Measurements from ENCODE around the gene ARPC1B.
"Not testable (repeated sequence)": the region's sequence is repeated elsewhere in the genome, so short reads cannot be mapped to it uniquely, and the experiment has no call there.

The ARPC1B gene

DNA sequence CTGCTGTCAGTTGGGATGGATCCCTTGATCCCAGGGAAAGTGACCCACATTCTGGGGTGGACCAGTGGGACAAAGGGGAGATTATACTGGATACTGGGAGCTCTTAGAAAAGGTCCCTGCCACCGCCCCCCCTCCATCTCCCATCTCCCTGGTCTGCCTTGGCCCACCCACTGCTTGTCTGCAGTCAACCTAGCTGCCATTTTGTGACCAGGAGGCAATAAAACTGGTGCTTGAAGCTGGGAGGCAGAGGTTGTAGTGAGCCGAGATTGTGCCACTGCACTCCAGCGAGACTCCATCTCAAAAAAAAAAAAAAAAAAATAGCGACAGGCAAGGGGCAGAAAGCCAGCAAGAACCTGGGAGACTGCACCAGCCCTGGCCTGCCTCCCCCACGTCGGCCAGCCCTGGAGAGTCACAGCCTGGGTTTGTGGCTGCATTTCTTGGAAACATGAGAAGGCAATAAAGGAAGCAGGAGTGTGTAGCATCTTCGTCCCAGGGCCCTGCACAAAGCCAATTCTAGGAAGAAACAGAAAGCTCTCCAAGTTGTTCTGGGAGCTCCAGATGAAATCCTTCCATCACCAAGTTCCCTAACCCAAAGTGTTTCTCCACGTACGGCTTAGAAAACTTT, 4.7 kb upstream of the ARPC1B start:
- no peak for DNase-seq

DNA sequence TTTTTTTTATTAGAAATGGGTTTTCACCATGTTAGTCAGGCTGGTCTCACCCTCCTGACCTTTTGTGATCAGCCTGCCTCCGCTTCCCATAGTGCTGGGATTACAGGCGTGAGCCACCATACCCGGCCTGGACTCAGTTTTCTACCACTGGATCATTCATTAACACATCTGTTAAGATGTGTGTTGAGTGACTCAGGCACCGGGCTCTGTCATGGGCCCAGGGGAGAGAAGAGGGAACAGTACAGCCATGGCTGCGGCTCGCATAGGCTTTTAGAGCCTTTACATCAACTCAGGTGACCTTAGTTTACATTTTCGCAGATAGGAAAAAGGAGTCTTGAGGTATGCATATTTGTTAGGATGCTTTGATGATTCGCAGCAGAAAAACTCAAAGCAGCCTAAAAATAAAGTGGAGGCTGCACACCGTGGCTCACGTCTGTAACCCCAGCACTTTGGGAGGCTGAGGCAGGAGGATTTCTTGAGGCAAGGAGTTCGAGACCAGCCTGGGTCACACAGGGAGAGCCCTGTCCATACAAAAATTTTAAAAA, 3.1 kb upstream of the ARPC1B start:
- DNase-seq, result no peak

DNA sequence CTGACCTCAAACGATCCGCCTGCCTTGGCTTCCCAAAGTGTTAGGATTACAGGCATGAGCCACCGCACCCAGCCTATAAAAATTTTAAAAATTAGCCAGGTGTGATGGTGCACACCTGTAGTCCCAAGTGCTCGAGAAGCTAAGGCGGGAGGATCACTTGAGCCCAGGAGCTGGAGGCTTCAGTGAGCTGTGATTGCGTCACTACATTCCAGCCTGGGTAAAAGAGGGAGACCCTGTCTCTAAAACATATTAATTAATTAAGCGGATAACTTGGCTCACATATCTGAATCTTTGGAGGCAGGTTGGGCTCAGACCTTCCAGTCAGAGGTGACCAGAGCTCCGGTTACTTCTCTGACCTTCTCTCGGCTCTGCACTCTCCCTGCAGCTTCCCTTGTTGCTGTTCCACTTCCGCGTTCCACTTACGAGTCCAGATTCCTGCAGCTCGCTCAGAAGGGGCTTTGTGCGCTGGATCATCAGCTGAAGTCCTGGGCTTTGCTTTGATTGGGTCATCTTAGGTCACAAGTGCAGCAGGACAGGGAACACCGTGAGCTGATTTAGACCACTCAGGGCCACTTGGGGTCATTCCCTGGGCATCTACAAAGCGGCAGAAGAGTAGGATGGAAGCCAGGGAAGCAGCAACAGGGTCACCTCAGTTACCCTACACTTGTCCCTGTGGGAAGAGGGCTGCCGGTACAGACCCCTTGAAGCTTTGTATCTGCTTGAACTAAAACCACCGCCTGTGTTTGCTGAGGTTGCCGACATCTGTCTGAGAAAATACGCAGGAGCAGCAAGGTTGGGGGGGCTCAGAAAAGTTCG, 2.0 kb upstream of the ARPC1B start:
- no peak for DNase-seq

DNA sequence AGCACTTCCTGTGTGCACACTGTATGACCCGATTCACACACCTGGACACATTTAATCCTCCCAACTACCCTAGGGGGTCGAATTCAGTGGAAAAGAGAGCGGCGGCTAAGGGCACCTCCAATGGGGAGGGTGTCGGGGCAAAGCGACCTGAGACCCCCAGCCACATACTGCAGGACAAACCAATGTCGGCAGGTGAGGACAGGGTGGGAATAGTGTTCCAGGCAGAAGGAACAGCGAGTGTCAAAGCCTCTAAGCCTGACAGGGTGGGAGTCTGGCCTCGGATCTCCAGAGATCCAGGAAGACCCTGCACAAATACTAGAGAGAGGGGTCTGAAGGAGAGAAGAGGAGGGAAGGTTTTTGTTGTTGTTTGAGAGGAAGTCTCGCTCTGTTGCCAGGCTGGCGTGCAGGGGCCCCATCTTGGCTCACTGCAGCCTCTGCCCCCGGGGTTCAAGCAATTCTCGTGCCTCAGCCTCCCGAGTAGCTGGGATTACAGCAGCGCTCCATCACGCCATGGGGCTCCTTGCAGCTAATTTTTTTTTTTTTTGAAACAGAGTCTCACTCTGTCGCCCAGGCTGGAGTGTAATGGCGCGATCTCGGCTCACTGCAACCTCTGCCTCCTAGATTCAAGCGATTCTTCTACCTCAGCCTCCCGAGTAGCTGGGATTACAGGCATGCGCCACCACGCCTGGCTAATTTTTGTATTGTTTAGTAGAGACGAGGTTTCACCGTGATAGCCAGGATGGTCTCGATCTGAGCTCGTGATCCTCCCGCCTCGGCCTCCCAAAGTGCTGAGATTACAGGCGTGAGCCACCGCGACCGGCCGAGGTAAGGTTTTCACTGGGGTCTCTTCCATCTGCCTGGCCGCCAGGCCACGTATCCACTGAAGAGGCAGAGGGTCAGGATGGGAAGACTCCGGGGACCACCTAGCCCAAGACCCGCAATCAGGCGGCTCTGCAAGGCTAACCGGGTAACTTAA, 1.2 kb upstream of the ARPC1B start:
- DNase-seq, result no peak

DNA sequence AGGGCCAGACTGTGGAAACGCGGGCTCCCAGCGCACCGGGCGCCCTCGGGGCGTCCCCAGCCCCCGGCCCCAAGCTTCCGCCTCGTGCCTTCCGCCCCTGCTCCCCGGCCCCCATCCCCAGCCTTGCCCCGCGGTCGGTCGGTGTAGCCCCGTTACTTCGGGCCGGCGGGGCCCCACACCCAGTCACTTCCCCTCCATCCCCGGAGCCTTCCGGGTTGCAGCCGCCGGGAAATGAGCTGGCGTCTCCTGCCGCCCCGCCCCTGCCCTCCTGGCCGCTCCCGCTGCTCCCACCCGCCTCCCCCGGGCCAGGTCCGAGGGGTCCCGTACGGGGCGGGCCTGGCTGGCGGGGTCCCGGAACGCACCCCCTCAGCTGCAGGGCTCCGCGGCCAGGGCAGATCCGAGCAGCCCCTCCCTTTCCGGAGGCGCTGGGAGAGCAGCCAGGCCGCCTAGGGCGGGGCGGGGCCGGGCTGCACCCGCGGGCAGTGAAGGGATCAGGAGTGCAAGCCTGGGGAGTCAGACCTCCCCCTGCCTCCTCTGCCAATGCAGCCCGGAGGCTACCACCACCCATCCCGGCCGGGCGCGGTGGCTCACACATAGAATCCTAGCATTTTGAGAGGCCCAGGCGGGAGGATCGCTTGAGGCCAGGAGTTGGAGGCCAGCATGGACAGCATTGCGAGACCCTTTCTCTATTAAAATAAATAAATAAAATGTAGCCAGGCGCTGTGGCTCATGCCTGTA, 709 bp downstream of the ARPC1B start:
- DNase-seq, result peak; percentile 15

DNA sequence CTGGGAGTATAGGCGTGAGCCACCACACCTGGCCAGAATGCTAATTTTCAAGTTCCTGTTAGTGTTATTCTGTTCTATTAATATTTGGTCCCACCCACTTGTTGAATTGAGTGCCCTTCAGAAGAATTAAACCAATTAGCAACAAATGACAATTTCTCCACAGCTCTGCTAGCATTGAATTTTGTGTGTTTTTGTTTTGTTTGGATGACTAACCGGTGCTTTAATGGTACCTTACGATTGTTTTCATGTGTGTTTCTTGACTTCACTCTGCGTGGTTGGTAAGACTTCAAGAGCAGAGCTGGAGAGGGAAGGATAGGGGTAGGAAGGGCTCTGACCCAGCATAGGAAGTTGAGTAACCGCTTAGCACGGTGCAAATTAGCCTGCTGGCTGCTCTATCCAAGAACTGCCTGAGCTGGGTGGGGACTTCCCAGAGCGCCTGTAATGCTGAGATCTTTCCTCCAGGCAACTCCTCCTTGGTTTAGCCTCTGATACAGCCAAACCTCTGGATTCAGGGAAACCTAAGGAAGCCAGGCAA, 4.6 kb downstream of the ARPC1B start:
- no peak for DNase-seq

DNA sequence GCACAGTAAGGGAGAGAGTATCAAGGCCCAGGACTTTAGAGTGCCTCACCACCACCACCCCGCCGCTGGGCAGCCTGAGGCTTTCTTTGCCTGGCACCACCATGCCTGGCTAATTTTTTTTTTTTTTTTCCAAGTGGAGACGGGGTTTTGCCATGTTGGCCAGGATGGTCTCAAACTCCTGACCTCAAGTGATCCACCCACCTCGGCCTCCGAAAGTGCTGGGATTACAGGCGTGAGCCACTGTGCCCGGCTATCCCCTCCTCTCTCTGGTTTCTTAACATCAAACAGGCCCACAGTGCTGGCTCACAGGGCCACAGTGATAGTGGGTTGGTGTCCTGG, 5.1 kb downstream of the ARPC1B start:
- DNase-seq, result not testable (repeated sequence)

DNA sequence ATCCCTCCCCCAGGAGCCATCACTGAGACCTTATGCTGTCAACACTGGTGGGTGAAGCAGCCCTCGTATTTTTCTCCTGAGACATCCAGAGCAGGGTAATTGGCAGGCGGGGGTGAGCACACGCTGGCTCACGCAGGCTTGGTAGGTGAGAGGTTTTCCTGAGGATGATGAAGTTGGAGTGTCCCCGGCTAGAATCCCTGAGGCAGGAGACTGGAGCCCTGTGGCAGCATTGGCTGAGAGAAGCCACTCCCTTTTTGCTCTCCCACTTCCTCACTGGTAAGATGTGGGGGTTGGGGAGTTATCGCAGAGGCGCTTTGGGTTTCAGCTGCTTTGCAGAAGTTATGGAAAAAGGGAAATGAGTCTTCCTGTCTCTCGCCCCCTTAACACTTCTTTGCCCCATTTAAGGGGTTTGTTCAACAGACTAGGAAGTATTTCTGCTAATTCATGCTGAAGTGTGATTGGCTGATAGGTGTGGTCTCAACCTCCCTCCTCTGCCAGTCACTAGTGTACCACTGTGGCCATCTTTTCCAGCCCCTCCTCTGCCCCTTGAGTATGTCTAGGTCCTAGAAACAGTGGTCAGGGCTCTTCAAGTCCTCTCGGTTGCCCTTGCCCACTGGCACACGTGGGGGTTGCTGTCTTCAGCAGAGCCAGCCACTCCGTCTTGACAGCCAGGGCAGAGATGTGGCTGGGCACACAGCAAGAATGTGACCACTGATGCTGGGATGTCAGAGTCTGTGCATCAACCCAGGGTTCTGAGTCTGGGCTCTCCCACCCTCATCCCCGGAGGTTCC, 5.7 kb downstream of the ARPC1B start:
- DNase-seq, result no peak

DNA sequence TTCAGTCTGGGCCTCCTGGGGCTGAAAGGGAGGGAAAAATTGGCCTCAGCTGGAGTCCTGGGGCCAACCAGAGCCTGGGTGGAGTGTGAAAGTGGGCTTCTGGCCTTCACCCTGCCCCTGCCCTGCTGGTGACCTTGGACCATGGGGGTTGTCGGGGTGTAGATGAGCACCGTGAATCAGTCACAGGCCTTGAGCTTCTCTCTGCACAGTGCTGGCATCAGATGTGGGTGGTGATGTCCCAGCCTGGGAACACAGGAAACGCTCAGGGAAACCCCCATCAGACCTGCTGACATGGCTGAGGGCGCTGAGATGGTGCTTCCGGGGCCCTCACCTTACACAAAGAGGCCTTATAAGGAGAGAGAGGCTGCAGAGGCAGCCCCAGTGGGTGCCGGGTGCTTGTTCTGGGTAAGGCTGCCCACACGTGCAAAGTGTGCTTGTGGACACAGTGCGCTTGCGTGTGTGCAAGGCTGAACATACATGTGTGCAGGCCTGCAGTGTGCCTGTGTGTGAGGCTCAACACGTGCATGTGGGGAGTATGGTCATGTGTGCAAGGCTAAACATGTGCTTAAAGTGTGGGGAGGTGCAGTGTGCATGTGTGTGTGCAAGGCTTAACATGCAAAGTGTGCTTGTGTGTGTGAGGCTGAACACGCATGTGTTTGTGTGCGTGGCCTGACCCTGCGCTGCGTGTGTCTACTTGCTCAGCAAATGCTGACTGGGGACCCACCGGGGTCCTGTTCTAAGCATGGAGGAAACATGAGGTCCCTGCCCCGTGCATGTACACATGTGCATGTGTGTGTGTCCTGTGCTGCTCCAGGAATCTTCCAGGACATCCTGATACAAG, 6.5 kb downstream of the ARPC1B start:
- no peak for DNase-seq

DNA sequence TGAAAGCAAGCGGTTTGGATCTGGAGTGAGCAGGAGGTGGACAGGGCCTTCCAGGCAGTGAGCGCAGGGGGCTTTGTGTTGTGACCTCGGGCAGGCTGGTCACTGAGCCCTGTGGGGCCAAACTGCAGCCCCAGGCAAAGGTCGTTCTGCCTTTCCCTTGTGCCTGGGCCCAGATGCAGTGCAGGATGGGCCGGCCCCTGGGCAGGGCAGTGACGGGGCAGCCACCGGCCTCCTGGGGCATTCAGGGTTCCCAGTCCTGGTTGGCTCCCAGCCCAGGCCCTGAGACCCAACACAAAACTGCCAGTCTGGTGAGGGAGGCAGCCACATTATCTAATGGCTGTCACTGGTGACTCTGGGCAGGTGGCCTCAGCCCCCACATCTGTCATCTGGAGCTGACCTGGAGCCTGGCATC, 7.1 kb downstream of the ARPC1B start:
- DNase-seq, result no peak

DNA sequence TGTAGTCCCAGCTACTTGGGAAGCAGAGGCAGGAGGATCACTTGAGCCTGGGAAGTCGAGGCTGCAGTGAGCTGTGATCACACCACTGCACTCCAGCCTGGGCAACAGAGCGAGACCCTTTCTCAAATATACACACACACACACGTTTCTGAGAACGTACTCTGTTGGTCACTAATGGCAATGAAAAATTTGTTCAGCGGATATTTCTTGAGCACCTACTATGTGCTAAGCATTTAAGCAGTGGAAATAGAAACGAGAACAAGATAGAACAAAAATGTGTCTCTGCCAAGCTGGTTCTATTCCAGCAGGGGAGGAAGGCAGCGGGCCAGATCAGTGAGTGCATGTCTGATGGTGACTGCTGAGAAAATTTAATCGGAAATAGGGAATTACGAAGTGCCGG, 8.7 kb downstream of the ARPC1B start:
- no peak for DNase-seq

DNA sequence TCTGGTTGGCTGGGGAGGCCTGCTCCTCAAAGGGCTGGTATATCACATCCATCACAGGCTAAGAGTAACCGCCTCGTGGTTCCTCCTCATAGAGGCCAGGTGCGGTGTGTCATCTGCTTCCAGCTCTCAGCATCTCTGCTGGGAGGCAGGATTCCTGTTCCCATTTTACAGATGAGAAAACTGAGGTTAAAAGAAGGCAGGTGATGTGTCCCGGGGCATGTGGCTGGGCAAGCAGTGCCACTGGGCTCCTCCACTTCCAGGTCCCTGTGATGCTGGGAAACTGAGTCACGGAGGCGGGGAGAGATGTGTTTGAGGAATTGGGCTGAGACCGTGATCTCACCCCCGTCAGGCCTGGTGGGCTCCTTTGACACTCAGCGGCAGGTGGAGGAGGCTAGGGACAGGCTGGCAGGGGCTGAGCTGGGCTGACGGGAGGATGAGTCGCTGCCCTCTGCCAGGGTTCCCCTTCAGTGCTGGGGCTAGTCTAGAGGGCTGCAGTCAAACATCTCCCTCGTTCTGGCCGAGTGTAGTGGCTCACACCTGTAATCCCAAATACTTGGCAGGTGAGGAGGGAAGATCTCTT, 9.4 kb downstream of the ARPC1B start:
- no peak for DNase-seq

DNA sequence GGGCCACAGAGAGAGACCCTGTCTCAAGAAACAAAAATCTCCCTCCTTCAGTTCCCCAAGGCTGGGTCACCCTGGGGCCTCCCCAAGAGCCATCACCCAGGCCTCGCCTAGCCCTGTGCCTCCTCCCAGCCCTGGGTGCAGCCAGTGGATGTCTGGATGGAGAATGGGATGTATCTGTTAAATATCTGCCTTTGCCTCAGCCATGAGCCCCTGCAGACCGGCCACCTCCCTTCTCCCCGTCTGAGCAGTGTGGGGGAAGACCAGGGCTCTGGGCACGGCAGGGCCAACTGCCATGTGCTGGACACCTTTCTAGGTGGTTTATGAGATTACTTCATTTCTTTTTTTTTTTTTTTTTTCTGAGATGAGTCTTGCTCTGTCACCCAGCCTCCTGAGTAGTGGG, 10.0 kb downstream of the ARPC1B start:
- DNase-seq, result no peak

DNA sequence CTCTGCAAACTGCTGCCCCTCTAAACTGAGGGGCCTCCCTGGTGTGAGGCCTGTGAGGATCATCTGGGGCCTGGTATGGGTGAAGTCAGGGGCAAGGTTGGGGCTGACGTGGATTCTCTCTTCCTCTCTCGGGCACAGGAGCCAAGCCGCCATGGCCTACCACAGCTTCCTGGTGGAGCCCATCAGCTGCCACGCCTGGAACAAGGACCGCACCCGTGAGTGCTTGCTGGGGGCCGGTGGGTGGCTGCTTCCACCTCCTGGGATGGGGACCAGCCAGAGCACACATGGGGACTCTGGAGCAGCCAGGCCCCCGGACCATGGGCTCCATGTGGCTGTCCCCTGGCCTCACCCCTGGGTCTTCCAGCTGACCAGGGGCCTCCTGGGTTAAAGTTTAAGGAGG, 11.0 kb downstream of the ARPC1B start:
- no peak for DNase-seq

DNA sequence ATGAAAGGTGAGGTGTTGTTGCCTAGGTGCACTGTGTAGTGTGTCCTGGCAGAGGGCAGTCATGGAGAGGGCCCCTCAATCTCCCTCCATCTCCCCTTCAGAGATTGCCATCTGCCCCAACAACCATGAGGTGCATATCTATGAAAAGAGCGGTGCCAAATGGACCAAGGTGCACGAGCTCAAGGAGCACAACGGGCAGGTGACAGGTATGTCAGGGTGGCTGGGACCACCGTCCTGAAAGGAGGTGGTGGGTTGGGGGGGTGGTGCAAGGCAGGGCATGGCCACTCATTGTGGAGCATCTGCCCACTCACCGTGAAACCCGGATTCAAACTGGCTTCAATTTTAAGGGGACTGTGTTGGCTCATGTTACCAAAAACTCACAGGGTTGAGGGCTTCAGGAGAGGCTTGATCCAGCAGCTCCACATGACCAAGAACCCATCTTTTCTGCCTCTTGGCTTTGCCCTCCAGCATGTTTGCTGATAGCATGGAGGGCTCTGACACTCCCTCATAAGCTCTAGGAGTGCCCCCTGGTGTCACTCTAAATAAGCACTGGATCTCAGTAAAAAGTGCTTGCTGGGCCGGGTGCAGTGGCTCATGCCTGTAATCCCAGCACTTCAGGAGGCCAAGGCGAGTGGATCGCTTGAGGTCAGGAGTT, 12.2 kb downstream of the ARPC1B start:
- DNase-seq, result no peak

DNA sequence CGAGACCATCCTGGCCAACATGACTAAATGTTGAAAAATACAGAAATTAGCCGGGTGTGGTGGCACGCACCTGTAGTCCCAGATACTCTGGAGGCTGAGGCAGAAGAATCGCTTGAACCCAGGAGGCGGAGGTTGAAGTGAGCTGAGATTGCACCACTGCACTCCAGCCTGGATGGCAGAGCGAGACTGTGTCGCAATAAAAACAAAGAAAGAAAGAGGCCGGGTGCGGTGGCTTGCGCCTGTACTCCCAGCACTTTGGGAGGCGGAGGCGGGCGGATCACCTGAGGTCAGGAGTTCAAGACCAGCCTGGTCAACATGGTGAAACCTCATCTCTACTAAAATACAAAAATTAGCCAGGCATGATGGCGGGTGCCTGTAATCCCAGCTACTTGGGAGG, 12.7 kb downstream of the ARPC1B start:
- DNase-seq, result not testable (repeated sequence)

DNA sequence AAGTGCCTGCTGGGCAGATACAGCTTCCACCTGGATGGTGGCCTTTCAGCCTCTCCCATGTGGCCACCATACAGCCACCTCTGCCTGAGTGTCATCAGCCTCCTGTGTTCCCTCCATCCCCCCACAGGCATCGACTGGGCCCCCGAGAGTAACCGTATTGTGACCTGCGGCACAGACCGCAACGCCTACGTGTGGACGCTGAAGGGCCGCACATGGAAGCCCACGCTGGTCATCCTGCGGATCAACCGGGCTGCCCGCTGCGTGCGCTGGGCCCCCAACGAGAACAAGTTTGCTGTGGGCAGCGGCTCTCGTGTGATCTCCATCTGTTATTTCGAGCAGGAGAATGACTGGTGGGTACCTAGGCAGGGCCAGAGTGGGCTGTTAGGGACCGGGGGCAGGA, 13.4 kb downstream of the ARPC1B start:
- DNase-seq, result no peak

DNA sequence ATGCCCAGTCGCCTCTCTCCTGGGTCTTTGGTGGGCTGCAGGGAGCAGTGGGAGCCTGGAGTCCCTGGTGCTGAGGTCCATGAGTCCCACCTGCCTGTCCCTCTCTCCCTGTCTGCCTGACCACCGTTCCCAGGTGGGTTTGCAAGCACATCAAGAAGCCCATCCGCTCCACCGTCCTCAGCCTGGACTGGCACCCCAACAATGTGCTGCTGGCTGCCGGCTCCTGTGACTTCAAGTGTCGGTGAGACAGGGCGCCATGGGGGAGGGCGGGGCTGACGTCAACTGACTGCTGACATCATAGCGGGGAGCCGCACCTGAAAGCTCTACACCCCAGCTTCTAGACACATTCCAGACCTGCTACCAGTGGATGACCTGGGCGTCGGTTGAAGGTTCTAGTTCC, 15.2 kb downstream of the ARPC1B start:
- DNase-seq, result no peak

DNA sequence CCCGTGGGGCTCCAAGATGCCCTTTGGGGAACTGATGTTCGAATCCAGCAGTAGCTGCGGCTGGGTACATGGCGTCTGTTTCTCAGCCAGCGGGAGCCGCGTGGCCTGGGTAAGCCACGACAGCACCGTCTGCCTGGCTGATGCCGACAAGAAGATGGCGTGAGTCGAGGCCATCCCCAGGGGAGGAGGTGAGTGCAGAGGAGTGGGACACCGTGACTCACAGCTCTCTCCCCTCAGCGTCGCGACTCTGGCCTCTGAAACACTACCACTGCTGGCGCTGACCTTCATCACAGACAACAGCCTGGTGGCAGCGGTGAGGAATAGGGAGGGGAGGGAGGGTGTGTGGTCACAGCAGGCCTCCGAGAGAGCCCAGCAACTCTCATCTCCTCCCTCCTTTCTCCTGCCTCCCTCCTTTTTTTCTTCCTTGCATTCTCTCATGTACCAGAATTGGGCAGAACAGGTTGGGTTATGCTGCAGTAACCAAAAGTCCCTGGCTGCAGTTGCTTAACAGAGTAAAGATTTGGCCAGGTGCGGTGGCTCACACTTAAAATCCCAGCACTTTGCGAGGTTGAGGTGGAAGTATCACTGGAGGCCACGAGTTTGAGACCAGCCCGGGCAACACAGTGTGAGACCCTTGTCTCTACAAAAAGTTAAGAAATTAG, 16.5 kb downstream of the ARPC1B start:
- no peak for DNase-seq
